HCT116 (cell line): ENCODE results near the gene BABAM2.

Experiments used
- EZH2phosphoT487 ChIP-seq: fragments of 200-600 bp; IDR thresholded peaks from 2 replicates; pipeline ENCODE4 v1.6.1; 2018; ENCODE audit warnings: antibody characterized with exemption, borderline replicate concordance
- POLR2A ChIP-seq: IDR thresholded peaks from 2 replicates; pipeline ENCODE4 v1.7.0; 2011; ENCODE audit warnings: borderline replicate concordance; ENCODE audit not compliant: insufficient read depth, insufficient read length; ENCODE audit errors: extremely low read depth
- POLR2AphosphoS5 ChIP-seq: IDR thresholded peaks from 2 replicates; pipeline ENCODE4 v1.6.1; 2011; ENCODE audit warnings: mild to moderate bottlenecking, low read depth, low read length, moderate library complexity
- RAD21 ChIP-seq: IDR thresholded peaks from 2 replicates; pipeline ENCODE4 v1.6.1; 2012; ENCODE audit warnings: low read depth, mild to moderate bottlenecking
- SP1 ChIP-seq: IDR thresholded peaks from 2 replicates; pipeline ENCODE4 v1.6.1; 2012; ENCODE audit warnings: low read depth
- YY1 ChIP-seq: IDR thresholded peaks from 2 replicates; pipeline ENCODE4 v1.6.1; 2011; ENCODE audit warnings: low read length, low read depth, moderate library complexity, mild to moderate bottlenecking; ENCODE audit not compliant: insufficient replicate concordance; ENCODE audit errors: extremely low read depth
- ZNF274 ChIP-seq: fragments of 200-500 bp; sonication (Bioruptor generic); IDR thresholded peaks from 2 replicates; pipeline ENCODE4 v1.6.1; 2014; ENCODE audit warnings: mild to moderate bottlenecking, low read depth, low read length, inconsistent platforms
- TF ChIP-seq, protein P1 (sequence below), 3 experiments: fragments of 200-600 bp in 1 of 3; sonication (generic) in 1 of 3; IDR thresholded peaks in 2 of 3; conservative IDR thresholded peaks in 1 of 3; 2 replicates each; pipeline ENCODE4 v1.5.1; 2012 to 2017; ENCODE audit warnings: low read depth in 2 of 3, low read length in 2 of 3, antibody characterized with exemption in 1 of 3, borderline replicate concordance in 1 of 3, control low read depth in 1 of 3, mild to moderate bottlenecking in 1 of 3, mixed read lengths in 1 of 3, mixed run types in 1 of 3, moderate library complexity in 1 of 3; ENCODE audit not compliant: insufficient read depth in 1 of 3
- TF ChIP-seq, protein P2 (sequence below): IDR thresholded peaks from 2 replicates; pipeline ENCODE4 v1.6.1; 2012

DNA sequence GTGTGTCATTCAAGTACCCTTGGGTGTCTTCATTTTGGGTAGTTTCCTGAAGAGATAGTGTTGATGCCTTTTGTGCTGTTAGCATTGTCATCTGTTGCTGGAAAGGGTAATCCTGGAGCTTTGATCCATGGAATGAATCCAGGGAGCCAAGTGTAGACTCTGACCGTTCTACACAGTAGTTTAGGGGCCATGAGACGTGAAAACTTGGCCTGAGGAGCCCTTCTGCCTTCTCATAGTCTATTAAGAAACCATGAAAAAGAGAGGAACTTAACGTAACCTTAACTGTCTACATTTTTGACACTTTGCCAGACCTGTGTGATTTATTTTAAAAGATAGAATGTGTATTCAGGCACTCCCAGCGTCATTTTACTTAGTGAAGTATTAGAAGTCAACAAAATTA, 194.0 kb downstream of the BABAM2 start:
- TF ChIP-seq, protein P1, sequence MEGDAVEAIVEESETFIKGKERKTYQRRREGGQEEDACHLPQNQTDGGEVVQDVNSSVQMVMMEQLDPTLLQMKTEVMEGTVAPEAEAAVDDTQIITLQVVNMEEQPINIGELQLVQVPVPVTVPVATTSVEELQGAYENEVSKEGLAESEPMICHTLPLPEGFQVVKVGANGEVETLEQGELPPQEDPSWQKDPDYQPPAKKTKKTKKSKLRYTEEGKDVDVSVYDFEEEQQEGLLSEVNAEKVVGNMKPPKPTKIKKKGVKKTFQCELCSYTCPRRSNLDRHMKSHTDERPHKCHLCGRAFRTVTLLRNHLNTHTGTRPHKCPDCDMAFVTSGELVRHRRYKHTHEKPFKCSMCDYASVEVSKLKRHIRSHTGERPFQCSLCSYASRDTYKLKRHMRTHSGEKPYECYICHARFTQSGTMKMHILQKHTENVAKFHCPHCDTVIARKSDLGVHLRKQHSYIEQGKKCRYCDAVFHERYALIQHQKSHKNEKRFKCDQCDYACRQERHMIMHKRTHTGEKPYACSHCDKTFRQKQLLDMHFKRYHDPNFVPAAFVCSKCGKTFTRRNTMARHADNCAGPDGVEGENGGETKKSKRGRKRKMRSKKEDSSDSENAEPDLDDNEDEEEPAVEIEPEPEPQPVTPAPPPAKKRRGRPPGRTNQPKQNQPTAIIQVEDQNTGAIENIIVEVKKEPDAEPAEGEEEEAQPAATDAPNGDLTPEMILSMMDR (IDR thresholded peaks at IDR 0.05 in 2 of 3, conservative IDR thresholded peaks at IDR 0.05 in 1 of 3; ENCODE audit: borderline replicate concordance in 1 of 3, insufficient read depth in 1 of 3, low read depth in 2 of 3, low read length in 2 of 3) = no peak
- TF ChIP-seq POLR2A (no peak), RAD21 (no peak), EZH2phosphoT487 (no peak), SP1 (no peak), YY1 (no peak), POLR2AphosphoS5 (no peak), ZNF274 (no peak)
- TF ChIP-seq, protein P2, sequence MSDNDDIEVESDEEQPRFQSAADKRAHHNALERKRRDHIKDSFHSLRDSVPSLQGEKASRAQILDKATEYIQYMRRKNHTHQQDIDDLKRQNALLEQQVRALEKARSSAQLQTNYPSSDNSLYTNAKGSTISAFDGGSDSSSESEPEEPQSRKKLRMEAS = no peak
